Activated T-cell treated with anti-CD3 and anti-CD28 coated beads for 24 hours (primary cell): Measurements from ENCODE around the gene SIRT4.

Source experiments
- DNase-seq: peaks from one replicate; pipeline ENCODE4 v3.0.0-alpha.2; 2020; ENCODE audit warnings: low read depth

SIRT4 gene

GRCh38 chr12:120278137-120279069 lies 23.7 kb upstream of the SIRT4 start:
- DNase-seq = no peak

- no peak for DNase-seq
Measured at GRCh38 chr12:120283318-120283717, 18.8 kb upstream of the SIRT4 start.

- no peak for DNase-seq
Measured at GRCh38 chr12:120284381-120284780, 17.7 kb upstream of the SIRT4 start.

GRCh38 chr12:120286768-120287490 lies 15.2 kb upstream of the SIRT4 start:
- no peak for DNase-seq

- no peak for DNase-seq
Measured at GRCh38 chr12:120287491-120287890, 14.6 kb upstream of the SIRT4 start.

GRCh38 chr12:120290609-120291305 lies 11.4 kb upstream of the SIRT4 start:
- DNase-seq = peak; percentile 4

GRCh38 chr12:120292411-120292660 lies 9.8 kb upstream of the SIRT4 start:
- no peak for DNase-seq

GRCh38 chr12:120292661-120293531 lies 9.2 kb upstream of the SIRT4 start, which contains the start of gene RNU4-1:
TSS of gene RNU4-1 (minus strand) at chr12:120293237.
- peak; percentile 77 for DNase-seq

GRCh38 chr12:120314220-120314619 lies 12.1 kb downstream of the SIRT4 start:
- DNase-seq = no peak

GRCh38 chr12:120316798-120317223 lies 14.7 kb downstream of the SIRT4 start:
- no peak for DNase-seq

GRCh38 chr12:120317224-120318105 lies 15.3 kb downstream of the SIRT4 start:
- peak; percentile 100 for DNase-seq

- DNase-seq = no peak
Measured at GRCh38 chr12:120321382-120322202, 19.5 kb downstream of the SIRT4 start.

GRCh38 chr12:120323772-120324171 lies 21.7 kb downstream of the SIRT4 start:
- DNase-seq = no peak

- DNase-seq = no peak
Measured at GRCh38 chr12:120324841-120325417, 22.8 kb downstream of the SIRT4 start.

GRCh38 chr12:120327593-120327992 lies 25.5 kb downstream of the SIRT4 start, which contains the start of gene PLA2G1B:
TSS of gene PLA2G1B (minus strand) at chr12:120327779. CDS start at chr12:120327753, 26 bp downstream.
- no peak for DNase-seq

- DNase-seq = no peak
Measured at GRCh38 chr12:120328228-120328627, 26.1 kb downstream of the SIRT4 start.

- no peak for DNase-seq
Measured at GRCh38 chr12:120331390-120331789, 29.3 kb downstream of the SIRT4 start.

- DNase-seq = no peak
Measured at GRCh38 chr12:120332041-120332440, 29.9 kb downstream of the SIRT4 start.

GRCh38 chr12:120332523-120332922 lies 30.4 kb downstream of the SIRT4 start:
- DNase-seq = no peak
